ENCODE measurements around the gene NCAM1.

NCAM1 gene

DNA sequence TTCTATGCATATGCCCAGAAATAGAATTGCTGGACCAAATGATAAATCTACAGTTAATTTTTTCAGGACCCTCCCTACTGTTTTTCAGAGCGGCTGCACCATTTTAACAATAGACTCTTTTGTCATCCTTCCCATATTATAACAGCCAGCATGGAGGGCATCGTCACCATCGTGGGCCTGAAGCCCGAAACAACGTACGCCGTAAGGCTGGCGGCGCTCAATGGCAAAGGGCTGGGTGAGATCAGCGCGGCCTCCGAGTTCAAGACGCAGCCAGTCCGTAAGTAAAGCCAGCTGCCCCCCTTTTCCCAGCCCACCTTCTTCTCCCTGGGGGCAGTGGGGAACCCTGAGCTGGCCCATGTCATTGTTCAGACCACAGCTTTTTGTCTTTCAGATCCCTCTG lies 273.7 kb downstream of the NCAM1 start:
- TF ChIP-seq CTCF (IDR thresholded peaks at IDR 0.05; ENCODE audit: low read depth, low read length) = no peak
- no peak for DNase-seq (ENCODE audit: extremely low read depth, low read depth)

DNA sequence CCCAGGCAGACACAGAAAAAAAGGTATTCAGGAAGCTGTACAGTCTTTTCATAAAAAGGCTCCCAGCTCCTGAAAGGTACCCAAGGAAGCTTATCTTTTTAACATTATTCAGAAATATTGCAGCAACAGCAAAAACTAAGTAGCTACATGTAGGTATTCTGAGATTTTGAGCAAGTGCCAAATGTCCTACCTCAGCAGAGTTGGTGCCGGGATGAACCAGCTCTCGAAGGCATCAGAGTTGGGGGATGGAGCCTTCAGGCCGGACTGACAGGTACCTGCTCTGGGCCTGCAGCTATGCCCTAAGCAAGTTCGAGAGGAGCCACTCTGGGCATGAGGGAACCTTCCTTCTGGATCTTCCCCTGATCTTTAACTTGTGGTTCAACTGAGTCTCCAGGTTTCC lies 276.0 kb downstream of the NCAM1 start:
- no peak for TF ChIP-seq CTCF (IDR thresholded peaks at IDR 0.05; ENCODE audit: low read depth, low read length)

GRCh38 chr11:113238721-113239120 lies 277.5 kb downstream of the NCAM1 start:
- no peak for TF ChIP-seq CTCF (IDR thresholded peaks at IDR 0.05; ENCODE audit: low read depth, low read length)
- DNase-seq (ENCODE audit: extremely low read depth, low read depth) = no peak

More for the DNA sequence above, 276.0 kb downstream of the NCAM1 start:
- DNase-seq (ENCODE audit: extremely low read depth, low read depth) = no peak

DNA sequence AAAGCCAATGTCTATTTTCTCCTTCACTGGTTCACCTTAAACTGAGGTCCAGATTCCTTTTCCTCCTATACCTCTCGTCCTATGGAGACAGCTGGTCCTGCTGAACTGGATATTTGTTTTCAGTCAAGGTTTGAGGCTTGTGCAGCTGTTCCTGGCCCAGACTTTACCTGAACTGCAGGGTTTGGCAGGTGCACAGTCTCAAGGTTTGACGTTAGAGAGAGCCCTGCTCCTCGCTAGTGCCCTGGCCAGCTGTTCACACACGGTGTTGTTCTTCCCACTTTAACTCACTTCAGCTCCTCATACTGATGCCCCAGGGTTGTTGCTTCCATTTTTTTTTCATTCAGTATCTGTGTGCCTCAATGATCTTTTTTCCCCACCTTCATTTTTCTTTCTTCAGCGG lies 279.2 kb downstream of the NCAM1 start:
- no peak for DNase-seq (ENCODE audit: extremely low read depth, low read depth)
- no peak for TF ChIP-seq CTCF (IDR thresholded peaks at IDR 0.05; ENCODE audit: low read depth, low read length)

GRCh38 chr11:113240790-113241635 lies 279.8 kb downstream of the NCAM1 start:
- TF ChIP-seq CTCF (IDR thresholded peaks at IDR 0.05; ENCODE audit: low read depth, low read length) = no peak
- peak; percentile 10 for DNase-seq (ENCODE audit: extremely low read depth, low read depth)

DNA sequence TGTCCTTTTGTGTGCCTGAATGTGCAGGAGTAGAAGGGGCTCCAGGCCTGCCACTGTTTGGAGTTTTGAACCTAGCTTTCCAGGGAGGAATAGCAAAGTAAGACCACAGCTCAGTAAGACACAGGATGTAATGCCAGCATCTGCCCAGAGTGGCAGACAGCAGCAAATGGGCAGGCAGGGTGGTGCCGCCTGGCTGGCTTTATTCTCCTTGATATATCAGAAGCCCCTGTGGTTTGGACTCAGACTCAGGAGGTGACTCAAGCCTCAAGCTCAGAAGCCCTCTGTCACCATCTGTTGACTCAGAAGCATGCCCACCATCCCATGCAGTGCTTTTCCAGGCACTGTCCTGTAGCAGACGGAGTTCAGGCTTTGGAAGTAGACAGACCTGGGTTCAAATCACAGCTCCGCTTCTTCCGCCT lies 280.4 kb downstream of the NCAM1 start:
- no peak for DNase-seq (ENCODE audit: extremely low read depth, low read depth)
- no peak for TF ChIP-seq CTCF (IDR thresholded peaks at IDR 0.05; ENCODE audit: low read depth, low read length)

- DNase-seq (ENCODE audit: extremely low read depth, low read depth) = no peak
- TF ChIP-seq CTCF (IDR thresholded peaks at IDR 0.05; ENCODE audit: low read depth, low read length) = no peak
Observed at GRCh38 chr11:113242060-113242459, 280.8 kb downstream of the NCAM1 start.
